Panc1 (cell line): ENCODE results near the gene RHBDD1. TPM values are rescaled to one million over a fixed set of nuclear protein-coding genes. Genes with fewer than 3 reads are reported as not detected.

Experiments
- ATAC-seq: fragments of 200-7000 bp; cut with Tn5 transposase; 2 replicates; pipeline ENCODE4 v1.9.1; 2020; ENCODE audit warnings: mild to moderate bottlenecking, moderate library complexity
- BruUV-seq: library from RNA; stranded (reverse); fragments of 400-500 nt; replicated peaks from 2 replicates; lab custom pipeline; 2021; lab: Mats Ljungman, UMichigan
- CTCF ChIA-PET: fragments of 300-600 bp; sonication (Branson Sonifier 250); formaldehyde crosslinking; loops from one replicate; lab custom pipeline; 2022; ENCODE audit warnings: antibody characterized with exemption; lab: Charles Lee
- POLR2A ChIA-PET: fragments of 300-600 bp; sonication (Branson Sonifier 250); formaldehyde crosslinking; loops from one replicate; lab custom pipeline; 2022; ENCODE audit warnings: antibody characterized with exemption; lab: Charles Lee
- DNase-seq: peaks from one replicate; pipeline ENCODE4 v3.0.0-alpha.2; 2010; ENCODE audit warnings: low read depth, low spot score
- H3K27ac ChIP-seq: 2 replicates; pipeline ENCODE4 v1.5.1; 2011; ENCODE audit warnings: mild to moderate bottlenecking, low read length, inconsistent platforms
- H3K27me3 ChIP-seq: fragments of 200-500 bp; sonication (Bioruptor generic); 2 replicates; pipeline ENCODE4 v1.6.0; 2014; ENCODE audit warnings: low read length, inconsistent platforms; ENCODE audit not compliant: control insufficient read depth, insufficient read depth
- H3K36me3 ChIP-seq: fragments of 200-500 bp; sonication (Bioruptor generic); 2 replicates; pipeline ENCODE4 v1.5.1; 2014; ENCODE audit warnings: inconsistent platforms, mild to moderate bottlenecking, low read length, moderate library complexity; ENCODE audit not compliant: control insufficient read depth, insufficient read depth
- H3K4me1 ChIP-seq: 2 replicates; pipeline ENCODE4 v1.5.1; 2011; ENCODE audit warnings: inconsistent platforms, mild to moderate bottlenecking, low read length, moderate library complexity; ENCODE audit not compliant: control insufficient read depth, insufficient read depth
- H3K4me3 ChIP-seq, 2 experiments: 2 replicates each; pipeline ENCODE4 v1.5.1; 2011 to 2012; ENCODE audit warnings: low read depth in 2 of 2, low read length in 2 of 2, mild to moderate bottlenecking in 2 of 2, inconsistent platforms in 1 of 2, moderate library complexity in 1 of 2
- H3K9me3 ChIP-seq: fragments of 200-500 bp; sonication (Bioruptor generic); 2 replicates; pipeline ENCODE4 v1.5.1; 2014; ENCODE audit warnings: low read depth, mild to moderate bottlenecking, inconsistent platforms, low read length, moderate library complexity; ENCODE audit not compliant: control insufficient read depth, insufficient read depth
- CTCF ChIP-seq: fragments of 450-650 bp; IDR thresholded peaks from 2 replicates; pipeline ENCODE4 v1.5.1; 2017; ENCODE audit warnings: mild to moderate bottlenecking
- POLR2AphosphoS5 ChIP-seq: IDR thresholded peaks from 2 replicates; pipeline ENCODE4 v1.6.1; 2012; ENCODE audit warnings: mild to moderate bottlenecking, low read depth, low read length, moderate library complexity
- REST ChIP-seq, 2 experiments: IDR thresholded peaks; 2 replicates each; pipeline ENCODE4 v1.6.1; 2011 to 2012; ENCODE audit warnings: low read depth in 2 of 2, control low read depth in 1 of 2, low read length in 1 of 2, mild to moderate bottlenecking in 1 of 2, moderate library complexity in 1 of 2; ENCODE audit not compliant: insufficient read depth in 1 of 2
- SIN3A ChIP-seq: IDR thresholded peaks from 2 replicates; pipeline ENCODE4 v1.6.1; 2012; ENCODE audit warnings: low read depth, mild to moderate bottlenecking, low read length, moderate library complexity, borderline replicate concordance; ENCODE audit not compliant: insufficient read depth
- TCF7L2 ChIP-seq: IDR thresholded peaks from 2 replicates; pipeline ENCODE4 v1.6.1; 2011; ENCODE audit warnings: mild to moderate bottlenecking, low read depth, low read length, inconsistent platforms
- in situ Hi-C: cut with HindIII; loops from 2 replicates; pipeline ENCODE4 v1.10.0; 2016; ENCODE audit warnings: low sequenced_read_pairs, low pct_unique_long_range_greater_than_20kb
- intact Hi-C: fragments of 100-400 bp; cut with micrococcal nuclease; formaldehyde crosslinking; loops from one replicate; pipeline ENCODE4 v1.10.0; 2022; ENCODE audit not compliant: unreplicated experiment
- total RNA-seq: library from RNA; stranded (reverse); gene quantifications from one replicate; pipeline ENCODE4 v1.2.1, GENCODE V29; 2021; ENCODE audit not compliant: unreplicated experiment

The RHBDD1 gene
- total RNA-seq, 1 experiment from 2014 or later: 25.3 TPM

- ChIA-PET CTCF (no interaction called here), POLR2A (no interaction called here)
- DNase-seq (no peak), ATAC-seq (no peak)
- Histone ChIP-seq H3K27me3 (no peaks in the 10 kb centered on the region), H3K36me3 (no peaks in the 10 kb centered on the region; the same call in 1 of the 2 replicates), H3K4me1 (peaks cover 14% of the 10 kb centered on the region), H3K4me3 (peak overlapping the region; percentile 73 to 79), H3K27ac (peak overlapping the region; percentile 90), H3K9me3 (no peaks in the 10 kb centered on the region)
- in situ Hi-C loops (no loop called here), intact Hi-C loops (loop anchor here (5.0 to 10.0 kb wide), 4 partner anchors 313 to 911 kb away; no protein-coding TSS in a partner anchor)
- no TSS peak for BruUV-seq
- TF ChIP-seq REST (IDR thresholded peaks at IDR 0.05; ENCODE audit: insufficient read depth in 1 of 2, low read depth in 2 of 2, low read length in 1 of 2) (no peak), SIN3A (no peak), POLR2AphosphoS5 (no peak), CTCF (no peak), TCF7L2 (no peak)
These were observed 37.8 kb upstream of the RHBDD1 start for GRCh38 chr2:226797989-226798421.

- ChIA-PET CTCF (no interaction called here), POLR2A (no interaction called here)
- Histone ChIP-seq H3K4me3 (peak overlapping the region; percentile 73 to 79), H3K4me1 (peaks cover 14% of the 10 kb centered on the region), H3K27ac (peak overlapping the region; percentile 90), H3K9me3 (no peaks in the 10 kb centered on the region), H3K27me3 (no peaks in the 10 kb centered on the region), H3K36me3 (no peaks in the 10 kb centered on the region; the same call in 1 of the 2 replicates)
- BruUV-seq: no TSS peak
- in situ Hi-C loops (no loop called here), intact Hi-C loops (loop anchor here (5.0 to 10.0 kb wide), 4 partner anchors 314 to 911 kb away; no protein-coding TSS in a partner anchor)
- DNase-seq: no peak
- no peak for ATAC-seq
- TF ChIP-seq SIN3A (no peak), CTCF (peak; percentile 73), POLR2AphosphoS5 (no peak; the same call in 1 of the 2 replicates), TCF7L2 (no peak; the same call in 1 of the 2 replicates)
These were observed 37.2 kb upstream of the RHBDD1 start for GRCh38 chr2:226798422-226799210.
